IMR-90 (cell line): ENCODE measurements around the gene PKP3. TPM values are rescaled to one million over a fixed set of nuclear protein-coding genes. Genes with fewer than 3 reads are reported as not detected.

Source experiments
- ATAC-seq: fragments of 200-7000 bp; cut with Tn5 transposase; 2 replicates; pipeline ENCODE4 v1.9.1; 2020; ENCODE audit warnings: low read depth, mild to moderate bottlenecking, moderate library complexity
- BruUV-seq: library from RNA; stranded (reverse); fragments of 400-500 nt; replicated peaks from 2 replicates; lab custom pipeline; 2021; lab: Mats Ljungman, UMichigan
- CTCF ChIA-PET: fragments of 300-600 bp; formaldehyde crosslinking; extraction: SDS; loops from one replicate; lab custom pipeline; 2021; ENCODE audit warnings: antibody characterized with exemption; lab: Yijun Ruan, JAX
- POLR2A ChIA-PET: fragments of 300-600 bp; sonication (Branson Sonifier 250); formaldehyde crosslinking; loops from one replicate; lab custom pipeline; 2022; ENCODE audit warnings: antibody characterized with exemption; ENCODE audit not compliant: unreplicated experiment; lab: Charles Lee
- DNase-seq: peaks from one replicate; pipeline ENCODE4 v3.0.0; 2013
- H2AFZ ChIP-seq: replicated peaks from 2 replicates; pipeline ENCODE3; 2013; ENCODE audit warnings: low read length, mild to moderate bottlenecking; ENCODE audit not compliant: poor library complexity
- H2AK5ac ChIP-seq: 2 replicates; pipeline ENCODE4 v1.6.1; 2013; ENCODE audit warnings: low read depth, low read length, inconsistent platforms
- H2AK9ac ChIP-seq: replicated peaks from 2 replicates; pipeline ENCODE3; 2013; ENCODE audit warnings: mild to moderate bottlenecking, low read depth, low read length, moderate library complexity; ENCODE audit not compliant: poor library complexity
- H2BK120ac ChIP-seq: 2 replicates; pipeline ENCODE4 v1.6.1; 2013; ENCODE audit warnings: low read depth, low read length, inconsistent platforms
- H2BK15ac ChIP-seq: 3 replicates; pipeline ENCODE4 v1.6.1; 2013; ENCODE audit warnings: low read depth, low read length, inconsistent platforms
- H2BK20ac ChIP-seq: 2 replicates; pipeline ENCODE4 v1.6.1; 2013; ENCODE audit warnings: low read depth, mild to moderate bottlenecking, inconsistent platforms, low read length, moderate library complexity
- H2BK5ac ChIP-seq: 2 replicates; pipeline ENCODE4 v1.6.1; 2013; ENCODE audit warnings: mild to moderate bottlenecking, low read depth, low read length, inconsistent platforms; ENCODE audit not compliant: poor library complexity, severe bottlenecking
- H3K14ac ChIP-seq: replicated peaks from 2 replicates; pipeline ENCODE4 v1.6.1; 2013; ENCODE audit warnings: low read depth, low read length, inconsistent platforms
- H3K18ac ChIP-seq: 2 replicates; pipeline ENCODE4 v1.6.1; 2013; ENCODE audit warnings: low read depth, low read length, control low read depth
- H3K23ac ChIP-seq: 2 replicates; pipeline ENCODE4 v1.6.1; 2013; ENCODE audit warnings: low read depth, low read length, inconsistent platforms
- H3K27ac ChIP-seq: 2 replicates; pipeline ENCODE4 v1.5.1; 2013; ENCODE audit warnings: mild to moderate bottlenecking, control low read depth, low read length; ENCODE audit not compliant: insufficient read depth
- H3K27me3 ChIP-seq: 2 replicates; pipeline ENCODE4 v1.6.1; 2013; ENCODE audit warnings: low read length; ENCODE audit not compliant: control insufficient read depth, insufficient read depth
- H3K36me3 ChIP-seq: 2 replicates; pipeline ENCODE4 v1.6.1; 2013; ENCODE audit warnings: low read length, mixed read lengths; ENCODE audit not compliant: control insufficient read depth, insufficient read depth
- H3K4ac ChIP-seq: 2 replicates; pipeline ENCODE4 v1.6.1; 2013; ENCODE audit warnings: low read depth, low read length, inconsistent platforms
- H3K4me1 ChIP-seq: 2 replicates; pipeline ENCODE4 v1.6.1; 2013; ENCODE audit warnings: low read length, mixed read lengths; ENCODE audit not compliant: control insufficient read depth, insufficient read depth
- H3K4me2 ChIP-seq: 2 replicates; pipeline ENCODE4 v1.6.1; 2013; ENCODE audit warnings: low read depth, mild to moderate bottlenecking, control low read depth, low read length, moderate library complexity
- H3K4me3 ChIP-seq: 2 replicates; pipeline ENCODE4 v1.5.1; 2013; ENCODE audit warnings: low read depth, mild to moderate bottlenecking, control low read depth, low read length, moderate library complexity; ENCODE audit not compliant: insufficient read depth
- H3K56ac ChIP-seq: 2 replicates; pipeline ENCODE4 v1.6.1; 2013; ENCODE audit warnings: low read length, inconsistent platforms; ENCODE audit not compliant: insufficient read depth; ENCODE audit errors: extremely low read depth
- H3K79me1 ChIP-seq, 2 experiments: 2 replicates each; pipeline ENCODE4 v1.6.1; 2013; ENCODE audit warnings: low read length in 2 of 2, inconsistent platforms in 1 of 2, low read depth in 1 of 2
- H3K9ac ChIP-seq: 2 replicates; pipeline ENCODE4 v1.6.1; 2013; ENCODE audit warnings: low read depth, low read length, control low read depth
- H3K9me1 ChIP-seq: 2 replicates; pipeline ENCODE4 v1.6.1; 2013; ENCODE audit warnings: low read length, inconsistent platforms; ENCODE audit not compliant: insufficient read depth
- H3K9me3 ChIP-seq: 2 replicates; pipeline ENCODE4 v1.6.1; 2013; ENCODE audit warnings: low read length; ENCODE audit not compliant: control insufficient read depth, insufficient read depth
- H4K20me1 ChIP-seq: 2 replicates; pipeline ENCODE4 v1.6.1; 2013; ENCODE audit warnings: low read length, inconsistent platforms; ENCODE audit not compliant: insufficient read depth
- H4K5ac ChIP-seq: 2 replicates; pipeline ENCODE4 v1.6.1; 2013; ENCODE audit warnings: mild to moderate bottlenecking, low read depth, low read length, control low read depth
- H4K8ac ChIP-seq, 2 experiments: 2 replicates each; pipeline ENCODE4 v1.6.1; 2013; ENCODE audit warnings: low read depth in 2 of 2, low read length in 2 of 2, control low read depth in 1 of 2, inconsistent platforms in 1 of 2
- H4K91ac ChIP-seq: 2 replicates; pipeline ENCODE4 v1.6.1; 2013; ENCODE audit warnings: low read depth, low read length, inconsistent platforms; ENCODE audit not compliant: insufficient read depth
- BHLHE40 ChIP-seq: fragments of 150-350 bp; IDR thresholded peaks from 2 replicates; pipeline ENCODE4 v1.6.1; 2016; ENCODE audit warnings: mild to moderate bottlenecking, low read depth, low read length
- CEBPB ChIP-seq: IDR thresholded peaks from 2 replicates; pipeline ENCODE4 v1.6.1; 2012; ENCODE audit warnings: low read depth, low read length, improper control_type of control experiment
- CHD1 ChIP-seq: IDR thresholded peaks from 2 replicates; pipeline ENCODE4 v1.6.1; 2012; ENCODE audit warnings: low read depth, low read length, improper control_type of control experiment
- FOS ChIP-seq: fragments of 150-350 bp; IDR thresholded peaks from 2 replicates; pipeline ENCODE4 v1.6.1; 2016; ENCODE audit warnings: low read depth, low read length
- MAFK ChIP-seq: IDR thresholded peaks from 2 replicates; pipeline ENCODE4 v1.6.1; 2012; ENCODE audit warnings: low read depth, low read length, improper control_type of control experiment
- MAZ ChIP-seq: IDR thresholded peaks from 2 replicates; pipeline ENCODE4 v1.6.1; 2012; ENCODE audit warnings: low read depth, mild to moderate bottlenecking, low read length, improper control_type of control experiment, moderate library complexity, borderline replicate concordance
- MXI1 ChIP-seq: IDR thresholded peaks from 2 replicates; pipeline ENCODE4 v1.6.1; 2012; ENCODE audit warnings: low read depth, mild to moderate bottlenecking, low read length, moderate library complexity, borderline replicate concordance
- NFE2L2 ChIP-seq: fragments of 150-350 bp; IDR thresholded peaks from 2 replicates; pipeline ENCODE4 v1.6.1; 2016; ENCODE audit warnings: low read depth, mild to moderate bottlenecking, low read length
- RAD21 ChIP-seq: IDR thresholded peaks from 2 replicates; pipeline ENCODE4 v1.6.1; 2012; ENCODE audit warnings: low read length, improper control_type of control experiment
- RCOR1 ChIP-seq: IDR thresholded peaks from 2 replicates; pipeline ENCODE4 v1.6.1; 2012; ENCODE audit warnings: mild to moderate bottlenecking, low read length, improper control_type of control experiment; ENCODE audit not compliant: insufficient replicate concordance
- RFX5 ChIP-seq: IDR thresholded peaks from 2 replicates; pipeline ENCODE4 v1.8.0; 2012; ENCODE audit warnings: low read depth, mild to moderate bottlenecking, low read length, moderate library complexity
- SMC3 ChIP-seq: fragments of 150-350 bp; IDR thresholded peaks from 2 replicates; pipeline ENCODE4 v1.6.1; 2016; ENCODE audit warnings: low read depth, mild to moderate bottlenecking, antibody characterized with exemption, low read length, moderate library complexity
- USF2 ChIP-seq: fragments of 150-350 bp; IDR thresholded peaks from 2 replicates; pipeline ENCODE4 v1.6.1; 2017; ENCODE audit warnings: mild to moderate bottlenecking, antibody characterized with exemption, low read length, low read depth
- WGBS, 2 experiments: methylation state at CpG; one replicate each; pipeline versions ENCODE4 v1.1.5 to v1.1.7; 2013; ENCODE audit warnings: missing lambda C conversion rate in 2 of 2; ENCODE audit not compliant: insufficient read length in 1 of 2; ENCODE audit errors: extremely low coverage in 2 of 2; 5-methylcytosine and 5-hydroxymethylcytosine counted together
- dilution Hi-C: fragments of 300-500 bp; cut with HindIII; formaldehyde crosslinking; loops from one replicate; pipeline ENCODE4 v1.14.3; 2018; ENCODE audit warnings: low sequenced_read_pairs; ENCODE audit not compliant: unreplicated experiment
- in situ Hi-C: fragments of 300-500 bp; cut with MboI; formaldehyde crosslinking; loops from 3 replicates; pipeline ENCODE4 v1.14.3; 2019; ENCODE audit warnings: low sequenced_read_pairs, inconsistent platforms, mixed read lengths
- intact Hi-C: fragments of 100-400 bp; cut with micrococcal nuclease; formaldehyde crosslinking; loops from 2 replicates; pipeline ENCODE4 v1.10.0; 2022
- polyA plus RNA-seq, 3 experiments: library from polyadenylated mRNA; depleted of rRNA; stranded (reverse); fragments of >200 nt; gene quantifications; 2 replicates each; pipeline ENCODE4 v1.2.3, GENCODE V29; 2012; ENCODE audit warnings: low replicate concordance in 1 of 3
- total RNA-seq: library from RNA; depleted of rRNA; stranded (reverse); fragments of >200 nt; gene quantifications from 2 replicates; pipeline ENCODE4 v1.2.3, GENCODE V29; 2012
- TF ChIP-seq, protein P1 (sequence below): conservative IDR thresholded peaks from 2 replicates; pipeline ENCODE4 v1.5.1; 2012; ENCODE audit warnings: mild to moderate bottlenecking, low read depth, low read length, improper control_type of control experiment
- TF ChIP-seq, protein P2 (sequence below): fragments of 150-350 bp; IDR thresholded peaks from 2 replicates; pipeline ENCODE4 v1.6.1; 2016; ENCODE audit warnings: low read depth, mild to moderate bottlenecking, low read length, moderate library complexity, borderline replicate concordance

The PKP3 gene
- total and polyA plus RNA-seq, 2 of the 4 experiments (the other 2 are of a cell fraction), result 1.5 to 2.2 TPM

DNA sequence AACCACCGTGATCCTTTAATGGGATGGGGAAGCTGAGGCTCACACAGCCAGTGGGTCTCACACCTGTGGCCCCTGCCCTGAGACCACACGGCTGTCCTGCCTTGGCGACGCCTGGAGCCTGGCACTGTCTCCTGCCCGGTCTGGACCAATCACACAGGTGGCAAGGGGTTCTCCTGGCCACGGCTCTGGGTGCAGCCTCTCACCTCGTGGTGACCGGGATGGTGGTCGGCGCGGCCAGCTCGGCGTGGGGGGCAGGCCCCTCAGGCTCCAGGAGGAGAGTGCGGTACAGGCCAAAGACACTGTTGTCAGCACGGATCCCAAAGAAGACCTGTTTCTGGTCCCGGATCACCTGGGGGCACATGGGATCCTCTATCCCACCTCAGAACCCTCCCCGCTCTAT lies 39.1 kb downstream of the PKP3 start:
- in situ Hi-C loops, result no loop called here
- Histone ChIP-seq H3K4me1 (no peaks in the 10 kb centered on the region), H3K9me3 (peaks cover 4% of the 10 kb centered on the region; the same call in 1 of the 2 replicates), H3K79me1 (no peaks in the 10 kb centered on the region), H3K27ac (no peak overlapping the region), H3K27me3 (peaks cover 6% of the 10 kb centered on the region), H3K4me2 (no peak overlapping the region), H4K8ac (no peak overlapping the region), H4K5ac (no peak overlapping the region), H4K91ac (no peak overlapping the region), H2BK120ac (no peak overlapping the region), H3K9me1 (no peaks in the 10 kb centered on the region), H2AK9ac (no peak overlapping the region), H3K23ac (no peak overlapping the region), H3K9ac (no peak overlapping the region), H3K56ac (no peak overlapping the region), H3K18ac (no peak overlapping the region), H2BK5ac (no peak overlapping the region), H3K14ac (no peak overlapping the region), H2BK20ac (no peak overlapping the region), H2AFZ (no peak overlapping the region), H3K4ac (no peak overlapping the region), H2BK15ac (no peak overlapping the region), H3K36me3 (no peaks in the 10 kb centered on the region), H4K20me1 (no peaks in the 10 kb centered on the region), H2AK5ac (no peak overlapping the region), H3K4me3 (no peak overlapping the region)
- no peak for ATAC-seq
- intact Hi-C loops, result no loop called here
- POLR2A ChIA-PET, result no interaction called here
- dilution Hi-C loops, result no loop called here
- CTCF ChIA-PET, result no interaction called here
- TF ChIP-seq MXI1 (no peak), NFE2L2 (no peak), BHLHE40 (no peak), FOS (no peak), SMC3 (no peak), CHD1 (no peak), CEBPB (no peak), USF2 (no peak), RFX5 (no peak), MAFK (no peak), RAD21 (no peak), RCOR1 (no peak), MAZ (no peak)
- TF ChIP-seq, protein P1, sequence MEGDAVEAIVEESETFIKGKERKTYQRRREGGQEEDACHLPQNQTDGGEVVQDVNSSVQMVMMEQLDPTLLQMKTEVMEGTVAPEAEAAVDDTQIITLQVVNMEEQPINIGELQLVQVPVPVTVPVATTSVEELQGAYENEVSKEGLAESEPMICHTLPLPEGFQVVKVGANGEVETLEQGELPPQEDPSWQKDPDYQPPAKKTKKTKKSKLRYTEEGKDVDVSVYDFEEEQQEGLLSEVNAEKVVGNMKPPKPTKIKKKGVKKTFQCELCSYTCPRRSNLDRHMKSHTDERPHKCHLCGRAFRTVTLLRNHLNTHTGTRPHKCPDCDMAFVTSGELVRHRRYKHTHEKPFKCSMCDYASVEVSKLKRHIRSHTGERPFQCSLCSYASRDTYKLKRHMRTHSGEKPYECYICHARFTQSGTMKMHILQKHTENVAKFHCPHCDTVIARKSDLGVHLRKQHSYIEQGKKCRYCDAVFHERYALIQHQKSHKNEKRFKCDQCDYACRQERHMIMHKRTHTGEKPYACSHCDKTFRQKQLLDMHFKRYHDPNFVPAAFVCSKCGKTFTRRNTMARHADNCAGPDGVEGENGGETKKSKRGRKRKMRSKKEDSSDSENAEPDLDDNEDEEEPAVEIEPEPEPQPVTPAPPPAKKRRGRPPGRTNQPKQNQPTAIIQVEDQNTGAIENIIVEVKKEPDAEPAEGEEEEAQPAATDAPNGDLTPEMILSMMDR, result no peak
- TF ChIP-seq, protein P2, sequence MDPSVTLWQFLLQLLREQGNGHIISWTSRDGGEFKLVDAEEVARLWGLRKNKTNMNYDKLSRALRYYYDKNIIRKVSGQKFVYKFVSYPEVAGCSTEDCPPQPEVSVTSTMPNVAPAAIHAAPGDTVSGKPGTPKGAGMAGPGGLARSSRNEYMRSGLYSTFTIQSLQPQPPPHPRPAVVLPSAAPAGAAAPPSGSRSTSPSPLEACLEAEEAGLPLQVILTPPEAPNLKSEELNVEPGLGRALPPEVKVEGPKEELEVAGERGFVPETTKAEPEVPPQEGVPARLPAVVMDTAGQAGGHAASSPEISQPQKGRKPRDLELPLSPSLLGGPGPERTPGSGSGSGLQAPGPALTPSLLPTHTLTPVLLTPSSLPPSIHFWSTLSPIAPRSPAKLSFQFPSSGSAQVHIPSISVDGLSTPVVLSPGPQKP, result no peak
- 78% methylated on average over 11 of the region's 17 CpGs; no CpG with 5 or more reads in 1 of the 2 experiments for WGBS, 2 experiments
- DNase-seq, result no peak
- BruUV-seq, result no TSS peak
